ENCODE results near the gene CADM2. TPM values are rescaled to one million over a fixed set of nuclear protein-coding genes. Genes with fewer than 3 reads are reported as not detected.

The CADM2 gene
- polyA plus RNA-seq, 1 donor from 2014 or later, result 4.5 TPM

DNA sequence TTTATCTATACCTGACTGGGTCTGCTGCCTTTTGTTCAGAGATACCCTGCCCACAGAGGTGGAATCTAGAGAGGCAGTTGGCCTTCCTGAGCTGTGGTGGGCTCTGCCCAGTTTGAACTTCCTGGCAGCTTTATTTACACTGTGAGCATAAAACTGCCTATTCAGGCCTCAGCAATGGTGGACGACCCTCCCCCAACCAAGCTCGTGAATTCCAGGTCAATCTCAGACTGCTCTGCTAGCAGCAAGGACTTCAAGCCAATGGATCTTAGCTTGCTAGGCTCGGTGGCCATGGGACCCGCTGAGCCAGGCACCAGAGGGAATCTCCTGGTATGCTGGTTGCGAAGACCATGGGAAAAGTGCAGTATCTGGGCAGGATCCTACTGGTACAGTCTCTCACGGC, 270.2 kb downstream of the CADM2 start:
- Histone ChIP-seq H3K27ac (ENCODE audit: low read length) (no peak overlapping the region), H3K9me3 (ENCODE audit: low read length) (no peaks in the 10 kb centered on the region), H3F3A (ENCODE audit: insufficient read depth, low read length, poor library complexity, severe bottlenecking) (no peaks in the 10 kb centered on the region), H2AFZ (ENCODE audit: low read depth, low read length) (no peak overlapping the region), H3K4me3 (ENCODE audit: low read length) (no peak overlapping the region), H3K9ac (ENCODE audit: low read length) (no peak overlapping the region), H3K4me2 (ENCODE audit: low read length) (no peak overlapping the region), H3K9me2 (ENCODE audit: insufficient read depth, low read length) (no peaks in the 10 kb centered on the region), H4K20me1 (ENCODE audit: insufficient read depth) (no peaks in the 10 kb centered on the region), H3K27me3 (ENCODE audit: insufficient read depth, low read depth, low read length) (no peaks in the 10 kb centered on the region), H3K79me2 (replicated peaks; ENCODE audit: insufficient read depth, low read length) (no peaks in the 10 kb centered on the region), H3K36me3 (ENCODE audit: insufficient read depth, low read length) (no peaks in the 10 kb centered on the region)
- no peak for TF ChIP-seq TAF1 (IDR thresholded peaks at IDR 0.05; ENCODE audit: low read depth)
- TF ChIP-seq CTCF (IDR thresholded peaks at IDR 0.05; ENCODE audit: poor library complexity, severe bottlenecking), result no peak

DNA sequence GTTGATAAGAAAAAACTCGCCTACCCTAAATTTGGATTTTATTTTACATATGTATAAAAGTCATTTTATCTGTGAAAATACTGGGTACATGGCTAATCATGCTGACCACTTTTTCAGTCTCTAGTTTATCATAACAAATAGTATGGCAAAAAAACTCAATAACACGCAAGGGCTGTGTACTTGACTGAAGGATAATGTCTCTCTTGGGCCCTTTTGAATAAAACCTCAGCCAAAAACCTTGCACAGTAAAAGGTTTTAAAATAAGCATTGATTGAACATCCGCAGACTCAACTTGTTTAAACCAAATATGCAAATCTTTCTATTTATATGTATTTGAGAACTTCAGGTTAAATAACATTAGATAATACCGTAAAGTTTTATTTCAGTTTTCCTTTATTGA, 285.3 kb downstream of the CADM2 start:
- no peaks in the 10 kb centered on the region for H4K20me1 ChIP-seq (ENCODE audit: insufficient read depth)
- H2AFZ ChIP-seq (ENCODE audit: low read depth, low read length), result no peak overlapping the region
- no peaks in the 10 kb centered on the region for H3K36me3 ChIP-seq (ENCODE audit: insufficient read depth, low read length)
- H3K4me3 ChIP-seq (ENCODE audit: low read length), result no peak overlapping the region
- H3K79me2 ChIP-seq (replicated peaks; ENCODE audit: insufficient read depth, low read length), result no peaks in the 10 kb centered on the region
- no peak overlapping the region for H3K27ac ChIP-seq (ENCODE audit: low read length)
- no peaks in the 10 kb centered on the region for H3K9me2 ChIP-seq (ENCODE audit: insufficient read depth, low read length)
- TF ChIP-seq EZH2 (IDR thresholded peaks at IDR 0.05; ENCODE audit: borderline replicate concordance, insufficient read depth, low read length, poor library complexity, severe bottlenecking) (no peak), EP300 (conservative IDR thresholded peaks at IDR 0.05; ENCODE audit: poor library complexity, severe bottlenecking) (no peak), RAD21 (conservative IDR thresholded peaks at IDR 0.05) (no peak), SMC3 (conservative IDR thresholded peaks at IDR 0.05; ENCODE audit: poor library complexity) (no peak), CTCF (IDR thresholded peaks at IDR 0.05; ENCODE audit: poor library complexity, severe bottlenecking) (no peak), TAF1 (IDR thresholded peaks at IDR 0.05; ENCODE audit: low read depth) (no peak), POLR2AphosphoS5 (IDR thresholded peaks at IDR 0.05) (no peak), MXI1 (conservative IDR thresholded peaks at IDR 0.05; ENCODE audit: poor library complexity, severe bottlenecking) (no peak)
- TF ChIP-seq, protein P1, sequence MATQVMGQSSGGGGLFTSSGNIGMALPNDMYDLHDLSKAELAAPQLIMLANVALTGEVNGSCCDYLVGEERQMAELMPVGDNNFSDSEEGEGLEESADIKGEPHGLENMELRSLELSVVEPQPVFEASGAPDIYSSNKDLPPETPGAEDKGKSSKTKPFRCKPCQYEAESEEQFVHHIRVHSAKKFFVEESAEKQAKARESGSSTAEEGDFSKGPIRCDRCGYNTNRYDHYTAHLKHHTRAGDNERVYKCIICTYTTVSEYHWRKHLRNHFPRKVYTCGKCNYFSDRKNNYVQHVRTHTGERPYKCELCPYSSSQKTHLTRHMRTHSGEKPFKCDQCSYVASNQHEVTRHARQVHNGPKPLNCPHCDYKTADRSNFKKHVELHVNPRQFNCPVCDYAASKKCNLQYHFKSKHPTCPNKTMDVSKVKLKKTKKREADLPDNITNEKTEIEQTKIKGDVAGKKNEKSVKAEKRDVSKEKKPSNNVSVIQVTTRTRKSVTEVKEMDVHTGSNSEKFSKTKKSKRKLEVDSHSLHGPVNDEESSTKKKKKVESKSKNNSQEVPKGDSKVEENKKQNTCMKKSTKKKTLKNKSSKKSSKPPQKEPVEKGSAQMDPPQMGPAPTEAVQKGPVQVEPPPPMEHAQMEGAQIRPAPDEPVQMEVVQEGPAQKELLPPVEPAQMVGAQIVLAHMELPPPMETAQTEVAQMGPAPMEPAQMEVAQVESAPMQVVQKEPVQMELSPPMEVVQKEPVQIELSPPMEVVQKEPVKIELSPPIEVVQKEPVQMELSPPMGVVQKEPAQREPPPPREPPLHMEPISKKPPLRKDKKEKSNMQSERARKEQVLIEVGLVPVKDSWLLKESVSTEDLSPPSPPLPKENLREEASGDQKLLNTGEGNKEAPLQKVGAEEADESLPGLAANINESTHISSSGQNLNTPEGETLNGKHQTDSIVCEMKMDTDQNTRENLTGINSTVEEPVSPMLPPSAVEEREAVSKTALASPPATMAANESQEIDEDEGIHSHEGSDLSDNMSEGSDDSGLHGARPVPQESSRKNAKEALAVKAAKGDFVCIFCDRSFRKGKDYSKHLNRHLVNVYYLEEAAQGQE (IDR thresholded peaks at IDR 0.05; ENCODE audit: borderline replicate concordance), result no peak
- no peaks in the 10 kb centered on the region for H3K9me3 ChIP-seq (ENCODE audit: low read length)
- H3K27me3 ChIP-seq (ENCODE audit: insufficient read depth, low read depth, low read length), result no peaks in the 10 kb centered on the region
- no peak overlapping the region for H3K4me2 ChIP-seq (ENCODE audit: low read length)
- no peak overlapping the region for H3K9ac ChIP-seq (ENCODE audit: low read length)
- no peaks in the 10 kb centered on the region for H3F3A ChIP-seq (ENCODE audit: insufficient read depth, low read length, poor library complexity, severe bottlenecking)

All from neural cell (in vitro differentiated cells).